ENCODE data around the gene DTHD1. TPM values are rescaled to one million over a fixed set of nuclear protein-coding genes. Genes with fewer than 3 reads are reported as not detected.

Gene DTHD1
- total and polyA plus RNA-seq, 4 donors: 1.5 to 33.4 (median 9.1) TPM

DNA sequence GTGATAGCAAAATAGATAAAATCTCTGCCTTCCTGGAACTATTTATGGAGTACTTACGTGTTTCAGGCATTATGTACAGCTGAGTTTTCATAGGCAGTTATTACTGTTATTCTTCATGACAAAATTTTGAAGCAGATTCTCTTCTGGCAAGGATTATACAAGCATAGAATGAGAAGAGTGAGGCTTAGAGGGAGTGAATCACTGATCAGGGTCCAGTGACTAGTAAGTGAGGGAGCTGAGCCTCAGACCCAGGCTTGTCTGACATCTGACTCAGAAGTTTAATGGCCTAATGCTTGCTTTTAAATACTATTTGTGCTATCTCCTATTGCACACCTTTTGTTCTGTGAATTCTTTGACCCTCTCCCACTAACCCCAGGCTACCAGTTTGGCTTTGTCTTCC, 110.6 kb downstream of the DTHD1 start:
- H3K4me3 ChIP-seq: no peak overlapping the region
- H3K27ac ChIP-seq (ENCODE audit: low read depth in 1 of 2, low read length in 1 of 2): no peak overlapping the region
- TF ChIP-seq, protein P1, sequence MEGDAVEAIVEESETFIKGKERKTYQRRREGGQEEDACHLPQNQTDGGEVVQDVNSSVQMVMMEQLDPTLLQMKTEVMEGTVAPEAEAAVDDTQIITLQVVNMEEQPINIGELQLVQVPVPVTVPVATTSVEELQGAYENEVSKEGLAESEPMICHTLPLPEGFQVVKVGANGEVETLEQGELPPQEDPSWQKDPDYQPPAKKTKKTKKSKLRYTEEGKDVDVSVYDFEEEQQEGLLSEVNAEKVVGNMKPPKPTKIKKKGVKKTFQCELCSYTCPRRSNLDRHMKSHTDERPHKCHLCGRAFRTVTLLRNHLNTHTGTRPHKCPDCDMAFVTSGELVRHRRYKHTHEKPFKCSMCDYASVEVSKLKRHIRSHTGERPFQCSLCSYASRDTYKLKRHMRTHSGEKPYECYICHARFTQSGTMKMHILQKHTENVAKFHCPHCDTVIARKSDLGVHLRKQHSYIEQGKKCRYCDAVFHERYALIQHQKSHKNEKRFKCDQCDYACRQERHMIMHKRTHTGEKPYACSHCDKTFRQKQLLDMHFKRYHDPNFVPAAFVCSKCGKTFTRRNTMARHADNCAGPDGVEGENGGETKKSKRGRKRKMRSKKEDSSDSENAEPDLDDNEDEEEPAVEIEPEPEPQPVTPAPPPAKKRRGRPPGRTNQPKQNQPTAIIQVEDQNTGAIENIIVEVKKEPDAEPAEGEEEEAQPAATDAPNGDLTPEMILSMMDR (IDR thresholded peaks at IDR 0.05; ENCODE audit: control extremely low read depth, extremely low read depth): no peak
- DNase-seq (no peak), ATAC-seq (ENCODE audit: insufficient read depth, low FRiP score) (no peak)
- H3K9me3 ChIP-seq (ENCODE audit: control insufficient read depth in 4 of 4, insufficient read depth in 3 of 4, low read length in 3 of 4): no peaks in the 10 kb centered on the region
- H3K27me3 ChIP-seq (ENCODE audit: control insufficient read depth in 3 of 3, insufficient read depth in 3 of 3, low read length in 2 of 3): no peaks in the 10 kb centered on the region
- no peak overlapping the region for H3K9ac ChIP-seq (ENCODE audit: insufficient read depth in 1 of 2, low read length in 2 of 2)
- H3K36me3 ChIP-seq (ENCODE audit: control insufficient read depth in 4 of 4, insufficient read depth in 4 of 4, low read length in 4 of 4): no peaks in the 10 kb centered on the region
- WGBS, 2 donors: 63 to 74% methylated on average over 1 of the region's 1 CpG
- H3K4me1 ChIP-seq (ENCODE audit: control insufficient read depth in 5 of 5, insufficient read depth in 5 of 5, low read length in 5 of 5): no peaks in the 10 kb centered on the region

DNA sequence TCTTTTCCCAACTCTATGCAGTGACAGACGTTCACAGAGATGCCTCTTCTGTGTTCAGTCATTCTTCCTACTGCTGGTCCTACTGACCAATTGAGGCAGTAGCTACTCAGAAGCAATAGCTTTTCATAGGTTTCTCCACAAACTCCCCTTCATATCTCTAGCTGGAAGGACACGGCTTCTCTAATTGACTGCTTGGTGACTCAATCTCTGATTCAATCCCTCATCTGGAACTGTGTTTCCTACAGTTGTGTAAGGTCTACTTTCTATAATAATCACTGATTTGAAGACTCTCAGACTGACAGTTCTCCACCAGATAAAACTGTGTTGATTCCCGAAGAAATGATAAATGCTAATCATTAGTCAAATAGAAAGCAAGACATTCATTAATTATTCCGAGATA, 111.5 kb downstream of the DTHD1 start:
- Histone ChIP-seq H3K9me3 (ENCODE audit: control insufficient read depth in 4 of 4, insufficient read depth in 3 of 4, low read length in 3 of 4) (no peaks in the 10 kb centered on the region), H3K36me3 (ENCODE audit: control insufficient read depth in 4 of 4, insufficient read depth in 4 of 4, low read length in 4 of 4) (no peaks in the 10 kb centered on the region), H3K27ac (ENCODE audit: low read depth in 1 of 2, low read length in 1 of 2) (no peak overlapping the region), H3K4me1 (ENCODE audit: control insufficient read depth in 5 of 5, insufficient read depth in 5 of 5, low read length in 5 of 5) (no peaks in the 10 kb centered on the region), H3K4me3 (no peak overlapping the region), H3K9ac (ENCODE audit: insufficient read depth in 1 of 2, low read length in 2 of 2) (no peak overlapping the region), H3K27me3 (ENCODE audit: control insufficient read depth in 3 of 3, insufficient read depth in 3 of 3, low read length in 2 of 3) (no peaks in the 10 kb centered on the region)
- ATAC-seq (ENCODE audit: insufficient read depth, low FRiP score) (no peak), DNase-seq (no peak)
- TF ChIP-seq, protein P1 (IDR thresholded peaks at IDR 0.05; ENCODE audit: control extremely low read depth, extremely low read depth): no peak
- 88 to 90% methylated on average over 4 of the region's 4 CpGs for WGBS, 2 donors

Other genes with a start within 250 kb of the DTHD1 start
- gene ARAP2, start 37.1 kb upstream of the DTHD1 start, total RNA-seq: 10 to 100 TPM; 32.7 to 77.8 TPM
- gene ARAP2, start 37.1 kb upstream of the DTHD1 start, polyA plus RNA-seq: 1 to 10 TPM; 5.9 to 7.6 TPM